Measurements from ENCODE around the gene CCSAP. TPM values are rescaled to one million over a fixed set of nuclear protein-coding genes. Genes with fewer than 3 reads are reported as not detected.

The CCSAP gene
- total RNA-seq, 4 donors from 2014 or later: 0.51 to 14.2 (median 4.3) TPM

- TF ChIP-seq CTCF (IDR thresholded peaks at IDR 0.05): no peak
- TF ChIP-seq POLR2A (IDR thresholded peaks at IDR 0.05): no peak
- no peak overlapping the region for H3K27ac ChIP-seq
- intact Hi-C loops (cut with DNase I; ENCODE audit: low total_unique reads): no loop called here
- no peaks in the 10 kb centered on the region for H3K9me3 ChIP-seq
- H3K27me3 ChIP-seq: no peaks in the 10 kb centered on the region
- no peaks in the 10 kb centered on the region for H3K4me1 ChIP-seq
- H3K36me3 ChIP-seq: no peaks in the 10 kb centered on the region
- H3K4me3 ChIP-seq: no peak overlapping the region
- DNase-seq: no peak
These were observed 57.4 kb downstream of the CCSAP start for GRCh38 chr1:229285440-229285839.

GRCh38 chr1:229284887-229285286, 58.0 kb downstream of the CCSAP start:
- intact Hi-C loops (cut with DNase I; ENCODE audit: low total_unique reads): no loop called here
- Histone ChIP-seq H3K4me1 (no peaks in the 10 kb centered on the region), H3K27me3 (no peaks in the 10 kb centered on the region), H3K36me3 (no peaks in the 10 kb centered on the region), H3K27ac (no peak overlapping the region), H3K9me3 (no peaks in the 10 kb centered on the region), H3K4me3 (no peak overlapping the region)
- TF ChIP-seq CTCF (IDR thresholded peaks at IDR 0.05): no peak
- no peak for TF ChIP-seq POLR2A (IDR thresholded peaks at IDR 0.05)
- no peak for DNase-seq

- Histone ChIP-seq H3K9me3 (no peaks in the 10 kb centered on the region), H3K36me3 (no peaks in the 10 kb centered on the region), H3K27me3 (no peaks in the 10 kb centered on the region), H3K4me3 (no peak overlapping the region), H3K27ac (no peak overlapping the region), H3K4me1 (no peaks in the 10 kb centered on the region)
- intact Hi-C loops (cut with DNase I; ENCODE audit: low total_unique reads): no loop called here
- no peak for TF ChIP-seq CTCF (IDR thresholded peaks at IDR 0.05)
- no peak for TF ChIP-seq POLR2A (IDR thresholded peaks at IDR 0.05)
- no peak for DNase-seq
These were observed 59.6 kb downstream of the CCSAP start for GRCh38 chr1:229283183-229283611.

GRCh38 chr1:229282295-229282823, 60.5 kb downstream of the CCSAP start:
- no peak overlapping the region for H3K27ac ChIP-seq
- H3K36me3 ChIP-seq: no peaks in the 10 kb centered on the region
- no peak for DNase-seq
- no peak overlapping the region for H3K4me3 ChIP-seq
- H3K4me1 ChIP-seq: no peaks in the 10 kb centered on the region
- no peaks in the 10 kb centered on the region for H3K9me3 ChIP-seq
- TF ChIP-seq CTCF (IDR thresholded peaks at IDR 0.05): no peak
- no peak for TF ChIP-seq POLR2A (IDR thresholded peaks at IDR 0.05)
- no peaks in the 10 kb centered on the region for H3K27me3 ChIP-seq
- intact Hi-C loops (cut with DNase I; ENCODE audit: low total_unique reads): no loop called here

- no peak overlapping the region for H3K4me3 ChIP-seq
- no peaks in the 10 kb centered on the region for H3K4me1 ChIP-seq
- TF ChIP-seq POLR2A (IDR thresholded peaks at IDR 0.05) (no peak), CTCF (IDR thresholded peaks at IDR 0.05) (no peak)
- H3K36me3 ChIP-seq: no peaks in the 10 kb centered on the region
- no peak overlapping the region for H3K27ac ChIP-seq
- H3K9me3 ChIP-seq: no peaks in the 10 kb centered on the region
- no peaks in the 10 kb centered on the region for H3K27me3 ChIP-seq
- no peak for DNase-seq
- intact Hi-C loops (cut with DNase I; ENCODE audit: low total_unique reads): no loop called here
These were observed 61.4 kb downstream of the CCSAP start for GRCh38 chr1:229281339-229281926.

Data from uterus (tissue), 4 donors.